K562 (cell line): Measurements from ENCODE around the gene MYB. TPM values are rescaled to one million over a fixed set of nuclear protein-coding genes. Genes with fewer than 3 reads are reported as not detected.
A peak's percentile ranks its signal among the peaks of the same experiment; 100 is the strongest.

ENCODE experiments used
- ATAC-seq: fragments of 200-7000 bp; cut with Tn5 transposase; 3 replicates; pipeline ENCODE4 v1.9.1; 2020; ENCODE audit warnings: moderate library complexity
- BruUV-seq: library from RNA; stranded (reverse); fragments of 400-500 nt; replicated peaks from 2 replicates; lab custom pipeline; 2021; lab: Mats Ljungman, UMichigan
- CTCF ChIA-PET: fragments of 300-600 bp; formaldehyde crosslinking; extraction: SDS; loops from one replicate; lab custom pipeline; 2021; ENCODE audit warnings: low intra/inter-chr PET ratio; lab: Yijun Ruan, JAX
- POLR2A ChIA-PET: fragments of 300-600, 350-650 bp; sonication (Branson Sonifier 250); formaldehyde crosslinking; extraction: SDS; loops from one replicate; lab custom pipeline; 2021; ENCODE audit warnings: antibody characterized with exemption, inconsistent platforms; lab: Yijun Ruan, JAX
- DNase-seq, 4 experiments: peaks; one replicate each; pipeline versions ENCODE4 v3.0.0 to v3.0.0-alpha.2; 2011 to 2018; ENCODE audit warnings: low spot score in 3 of 4, mixed read lengths in 3 of 4; ENCODE audit errors: extremely low read depth in 1 of 4
- FAIRE-seq: peaks from 2 replicates; lab custom pipeline; 2011; peaks lifted over from hg19 to GRCh38; lab: Jason Lieb, UNC
- H2AFZ ChIP-seq: 2 replicates; pipeline ENCODE4 v1.6.0; 2011; ENCODE audit warnings: low read depth, low read length, control low read depth, inconsistent platforms
- H3K27ac ChIP-seq: fragments of 200-600 bp; 3 replicates; pipeline ENCODE4 v1.8.0; 2011; ENCODE audit warnings: low read depth, mild to moderate bottlenecking, control low read depth, inconsistent platforms, low read length, moderate library complexity, mixed read lengths; ENCODE audit errors: extremely low read depth
- H3K27me3 ChIP-seq, 2 experiments: fragments of 300-600 bp in 1 of 2; 2 replicates in 1 of 2; 3 replicates in 1 of 2; pipeline versions ENCODE4 v1.6.0 to v1.8.0; 2011; ENCODE audit warnings: inconsistent platforms in 2 of 2, low read length in 2 of 2, mild to moderate bottlenecking in 1 of 2, mixed read lengths in 1 of 2, moderate library complexity in 1 of 2; ENCODE audit not compliant: control insufficient read depth in 2 of 2, insufficient read depth in 2 of 2
- H3K36me3 ChIP-seq: fragments of 300-600 bp; 3 replicates; pipeline ENCODE4 v1.8.0; 2011; ENCODE audit warnings: mild to moderate bottlenecking, low read length, inconsistent platforms; ENCODE audit not compliant: control insufficient read depth, insufficient read depth
- H3K4me1 ChIP-seq, 2 experiments: fragments of 200-600 bp in 1 of 2; replicated peaks in 1 of 2; 2 replicates in 1 of 2; 3 replicates in 1 of 2; pipeline versions ENCODE4 v1.5.1 to v1.8.0; 2011; ENCODE audit warnings: inconsistent platforms in 2 of 2, low read length in 2 of 2, mild to moderate bottlenecking in 1 of 2, mixed read lengths in 1 of 2, moderate library complexity in 1 of 2; ENCODE audit not compliant: control insufficient read depth in 2 of 2, insufficient read depth in 2 of 2
- H3K4me2 ChIP-seq: 2 replicates; pipeline ENCODE4 v1.6.1; 2011; ENCODE audit warnings: low read length, control low read depth, inconsistent platforms, mixed read lengths; ENCODE audit not compliant: insufficient read depth
- H3K4me3 ChIP-seq: fragments of 200-600 bp; sonication (generic), shearing (Covaris generic); 2 replicates; pipeline ENCODE4 v1.5.1; 2016; ENCODE audit warnings: control low read depth, inconsistent platforms
- H3K79me2 ChIP-seq: fragments of 200-600 bp; 3 replicates; pipeline ENCODE4 v1.8.0; 2011; ENCODE audit warnings: low read length, inconsistent platforms; ENCODE audit not compliant: control insufficient read depth, insufficient read depth
- H3K9ac ChIP-seq, 2 experiments: 2 replicates each; pipeline versions ENCODE4 v1.6.0 to v1.6.1; 2011; ENCODE audit warnings: low read depth in 2 of 2, low read length in 2 of 2, control low read depth in 1 of 2, inconsistent platforms in 1 of 2, mild to moderate bottlenecking in 1 of 2, mixed read lengths in 1 of 2; ENCODE audit not compliant: insufficient read depth in 1 of 2
- H3K9me1 ChIP-seq: one replicate; pipeline ENCODE4 v1.6.0; 2011; ENCODE audit warnings: inconsistent platforms, mild to moderate bottlenecking, low read length, moderate library complexity; ENCODE audit not compliant: control insufficient read depth, insufficient read depth
- H3K9me3 ChIP-seq: replicated peaks from 2 replicates; pipeline ENCODE4 v1.5.1; 2011; ENCODE audit warnings: low read depth, low read length, inconsistent platforms; ENCODE audit not compliant: control insufficient read depth, insufficient read depth
- H4K20me1 ChIP-seq: replicated peaks from 2 replicates; pipeline ENCODE4 v1.6.1; 2011; ENCODE audit warnings: low read length, inconsistent platforms, mixed read lengths; ENCODE audit not compliant: control insufficient read depth, insufficient read depth
- CBX1 ChIP-seq: sonication (generic); IDR thresholded peaks from 2 replicates; pipeline ENCODE4 v1.6.1; 2016; ENCODE audit warnings: antibody characterized with exemption, low read depth, mild to moderate bottlenecking
- CHD1 ChIP-seq: fragments of 200-600 bp; sonication (generic); IDR thresholded peaks from one replicate; pipeline ENCODE4 v1.6.1; 2012; ENCODE audit warnings: mild to moderate bottlenecking, moderate library complexity, low read length, inconsistent platforms
- E2F6 ChIP-seq, 2 experiments: IDR thresholded peaks; 2 replicates each; pipeline ENCODE4 v1.6.1; 2011; ENCODE audit warnings: borderline replicate concordance in 1 of 2, control low read depth in 1 of 2, low read depth in 1 of 2, low read length in 1 of 2, mild to moderate bottlenecking in 1 of 2, mixed read lengths in 1 of 2, moderate library complexity in 1 of 2; ENCODE audit not compliant: insufficient read depth in 1 of 2, insufficient read length in 1 of 2, poor library complexity in 1 of 2, severe bottlenecking in 1 of 2; ENCODE audit errors: extremely low read depth in 1 of 2
- ETV6 ChIP-seq, 3 experiments: fragments of 150-350 bp in 1 of 3; sonication (generic) in 1 of 3; formaldehyde crosslinking in 1 of 3; IDR thresholded peaks; 2 replicates each; pipeline versions ENCODE4 v1.6.1 to v1.8.0; 2014 to 2022; ENCODE audit warnings: borderline replicate concordance in 2 of 3, low read depth in 2 of 3, antibody characterized with exemption in 1 of 3, low read length in 1 of 3, mild to moderate bottlenecking in 1 of 3, missing genetic modification reagents in 1 of 3
- HEY1 ChIP-seq: fragments of 250-450 bp; sonication (Bioruptor Pico); IDR thresholded peaks from 2 replicates; pipeline ENCODE4 v1.5.0; 2020; ENCODE audit warnings: mild to moderate bottlenecking, moderate library complexity, borderline replicate concordance
- L3MBTL2 ChIP-seq: fragments of 450-650 bp; IDR thresholded peaks from 2 replicates; pipeline ENCODE4 v1.6.1; 2016; ENCODE audit warnings: mild to moderate bottlenecking, moderate library complexity
- NCOA1 ChIP-seq: fragments of 450-650 bp; IDR thresholded peaks from 2 replicates; pipeline ENCODE4 v1.6.1; 2016; ENCODE audit warnings: low read depth
- NRF1 ChIP-seq, 2 experiments: fragments of 450-650 bp; IDR thresholded peaks in 1 of 2; conservative IDR thresholded peaks in 1 of 2; 2 replicates each; pipeline ENCODE4 v1.6.1; 2014; ENCODE audit warnings: mild to moderate bottlenecking in 2 of 2
- SETDB1 ChIP-seq: IDR thresholded peaks from one replicate; pipeline ENCODE4 v1.6.1; 2012; ENCODE audit warnings: low read length, control low read depth, inconsistent platforms
- SPI1 ChIP-seq: IDR thresholded peaks from 2 replicates; pipeline ENCODE4 v1.6.1; 2011; ENCODE audit warnings: low read depth, low read length, control low read depth, borderline replicate concordance
- SRF ChIP-seq, 2 experiments: fragments of 250-450, 450-650 bp in 1 of 2; sonication (Bioruptor Pico) in 1 of 2; sonication (generic) in 1 of 2; formaldehyde crosslinking; IDR thresholded peaks; 2 replicates each; pipeline versions ENCODE4 v1.5.0 to v1.5.1; 2020 to 2022; ENCODE audit warnings: mild to moderate bottlenecking in 1 of 2, missing genetic modification reagents in 1 of 2
- WGBS: fragments of 100-300 bp; shearing (Covaris generic); methylation state at CpG from one replicate; pipeline ENCODE4 v1.1.6; 2016; ENCODE audit warnings: low coverage, mixed read lengths; ENCODE audit not compliant: insufficient coverage; ENCODE audit errors: missing lambda C conversion rate; 5-methylcytosine and 5-hydroxymethylcytosine counted together
- in situ Hi-C: fragments of 300-500 bp; cut with MboI; formaldehyde crosslinking; loops from 4 replicates; pipeline ENCODE4 v1.15.0; 2018; ENCODE audit warnings: inconsistent platforms, mixed read lengths
- intact Hi-C: fragments of 100-400 bp; cut with micrococcal nuclease; formaldehyde crosslinking; loops from 2 replicates; pipeline ENCODE4 v1.14.2; 2022
- polyA plus RNA-seq, 8 experiments: library from polyadenylated mRNA; depleted of rRNA in 4 of 8; stranded (reverse) in 5 of 8; unstranded in 3 of 8; fragments of >200 nt; fragmentation: Nextera tagmentation in 2 of 8; fragmentation: Illumina TruSeq in 1 of 8; extraction: Ambion mirVana in 2 of 8; extraction: Trizol in 1 of 8; gene quantifications; 2 replicates each; pipeline versions ENCODE4 v1.2.1 to v1.2.3, GENCODE V29; 2011 to 2014; ENCODE audit warnings: inconsistent platforms in 1 of 8, missing spikeins in 1 of 8
- total RNA-seq, 7 experiments: library from RNA; depleted of rRNA in 6 of 7; stranded (reverse); fragments of >200 nt in 6 of 7; fragmentation: Illumina TruSeq in 2 of 7; extraction: Trizol in 2 of 7; gene quantifications; 2 replicates each; pipeline versions ENCODE4 v1.2.1 to v1.2.3, GENCODE V29; 2011 to 2021; ENCODE audit warnings: low replicate concordance in 1 of 7
- TF ChIP-seq, protein P1 (sequence below): fragments of 250-450 bp; sonication (Bioruptor Pico); IDR thresholded peaks from 2 replicates; pipeline ENCODE4 v1.8.0; 2021; ENCODE audit warnings: mild to moderate bottlenecking, moderate library complexity
- TF ChIP-seq, protein P2 (sequence below): fragments of 450-650 bp; IDR thresholded peaks from 2 replicates; pipeline ENCODE4 v1.6.1; 2017; ENCODE audit warnings: antibody characterized with exemption, mild to moderate bottlenecking

MYB gene
- total and polyA plus RNA-seq, 9 of the 15 experiments (the other 6 are each of a cell fraction or from before 2014, with no cell fraction given): 35.8 to 218 (median 140) TPM

DNA sequence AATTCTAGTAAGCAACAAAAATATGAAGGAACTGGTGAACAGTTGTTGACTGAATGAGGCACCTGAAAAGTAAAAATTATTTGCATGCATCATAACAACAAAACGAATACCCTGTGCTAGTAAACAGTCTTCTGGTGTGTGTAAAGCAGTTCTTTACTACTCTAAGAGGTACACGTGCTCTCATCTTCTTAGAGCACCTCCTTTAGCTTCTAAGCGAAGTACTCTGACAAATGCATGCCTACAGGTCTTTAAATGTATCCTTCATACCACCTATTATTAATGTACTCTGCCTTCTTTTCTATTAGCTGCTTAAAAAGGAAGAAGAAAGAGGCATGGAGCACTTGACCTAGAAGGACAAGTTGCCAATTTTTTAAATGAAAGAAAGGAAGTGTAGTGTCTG is 32.2 kb upstream of the MYB start:
- peak overlapping the region; percentile 95 for H2AFZ ChIP-seq
- H3K36me3 ChIP-seq: no peaks in the 10 kb centered on the region; the same call in 2 of the 3 replicates
- no peak overlapping the region for H3K4me2 ChIP-seq
- FAIRE-seq: no peak
- no peaks in the 10 kb centered on the region for H3K27me3 ChIP-seq
- ChIA-PET POLR2A (interaction anchor here (0.7 kb wide), 1 partner anchor 14 kb away, joined by 3 read pairs; no protein-coding TSS in a partner anchor), CTCF (no interaction called here)
- in situ Hi-C loops (loop anchor here (5.0 kb wide), 1 partner anchor 38 kb away; no protein-coding TSS in a partner anchor), intact Hi-C loops (loop anchor here (1.0 kb wide), 1 partner anchor 174 kb away; no protein-coding TSS in a partner anchor)
- H3K4me1 ChIP-seq: peaks cover 6 to 53% of the 10 kb centered on the region in 2 experiments
- peak overlapping the region in 1 of 2 experiments; percentile 45; a peak in 2 of 4 replicates for H3K9ac ChIP-seq
- no peaks in the 10 kb centered on the region for H3K9me1 ChIP-seq
- peaks cover 2% of the 10 kb centered on the region; the same call in 1 of the 2 replicates for H3K9me3 ChIP-seq
- no peak overlapping the region for H3K4me3 ChIP-seq
- ATAC-seq: peak; percentile 64
- peak overlapping the region; percentile 77 for H3K27ac ChIP-seq
- peak in 1 of 4 experiments; percentile 35 for DNase-seq
- no TSS peak for BruUV-seq
- H3K79me2 ChIP-seq: peaks cover 4% of the 10 kb centered on the region; the same call in 2 of the 3 replicates
- WGBS: 9% methylated on average over 3 of the region's 3 CpGs
- no peaks in the 10 kb centered on the region for H4K20me1 ChIP-seq
- TF ChIP-seq, protein P1, sequence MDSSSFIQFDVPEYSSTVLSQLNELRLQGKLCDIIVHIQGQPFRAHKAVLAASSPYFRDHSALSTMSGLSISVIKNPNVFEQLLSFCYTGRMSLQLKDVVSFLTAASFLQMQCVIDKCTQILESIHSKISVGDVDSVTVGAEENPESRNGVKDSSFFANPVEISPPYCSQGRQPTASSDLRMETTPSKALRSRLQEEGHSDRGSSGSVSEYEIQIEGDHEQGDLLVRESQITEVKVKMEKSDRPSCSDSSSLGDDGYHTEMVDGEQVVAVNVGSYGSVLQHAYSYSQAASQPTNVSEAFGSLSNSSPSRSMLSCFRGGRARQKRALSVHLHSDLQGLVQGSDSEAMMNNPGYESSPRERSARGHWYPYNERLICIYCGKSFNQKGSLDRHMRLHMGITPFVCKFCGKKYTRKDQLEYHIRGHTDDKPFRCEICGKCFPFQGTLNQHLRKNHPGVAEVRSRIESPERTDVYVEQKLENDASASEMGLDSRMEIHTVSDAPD (CRISPR knock-in tag): no peak
- no peak for TF ChIP-seq NRF1 (conservative IDR thresholded peaks at IDR 0.05 in 1 of 2, IDR thresholded peaks at IDR 0.05 in 1 of 2)
- TF ChIP-seq SPI1: 0 out of 2 replicates have a peak, but pooled peaks have one; percentile 20
- peak in 1 of 2 experiments; percentile 15 for TF ChIP-seq E2F6 (IDR thresholded peaks at IDR 0.05; ENCODE audit: borderline replicate concordance in 1 of 2, extremely low read depth in 1 of 2, insufficient read depth in 1 of 2, insufficient read length in 1 of 2, low read depth in 1 of 2, low read length in 1 of 2, poor library complexity in 1 of 2, severe bottlenecking in 1 of 2)
- no peak for TF ChIP-seq CBX1
- TF ChIP-seq CHD1: no peak
- TF ChIP-seq, protein P2, sequence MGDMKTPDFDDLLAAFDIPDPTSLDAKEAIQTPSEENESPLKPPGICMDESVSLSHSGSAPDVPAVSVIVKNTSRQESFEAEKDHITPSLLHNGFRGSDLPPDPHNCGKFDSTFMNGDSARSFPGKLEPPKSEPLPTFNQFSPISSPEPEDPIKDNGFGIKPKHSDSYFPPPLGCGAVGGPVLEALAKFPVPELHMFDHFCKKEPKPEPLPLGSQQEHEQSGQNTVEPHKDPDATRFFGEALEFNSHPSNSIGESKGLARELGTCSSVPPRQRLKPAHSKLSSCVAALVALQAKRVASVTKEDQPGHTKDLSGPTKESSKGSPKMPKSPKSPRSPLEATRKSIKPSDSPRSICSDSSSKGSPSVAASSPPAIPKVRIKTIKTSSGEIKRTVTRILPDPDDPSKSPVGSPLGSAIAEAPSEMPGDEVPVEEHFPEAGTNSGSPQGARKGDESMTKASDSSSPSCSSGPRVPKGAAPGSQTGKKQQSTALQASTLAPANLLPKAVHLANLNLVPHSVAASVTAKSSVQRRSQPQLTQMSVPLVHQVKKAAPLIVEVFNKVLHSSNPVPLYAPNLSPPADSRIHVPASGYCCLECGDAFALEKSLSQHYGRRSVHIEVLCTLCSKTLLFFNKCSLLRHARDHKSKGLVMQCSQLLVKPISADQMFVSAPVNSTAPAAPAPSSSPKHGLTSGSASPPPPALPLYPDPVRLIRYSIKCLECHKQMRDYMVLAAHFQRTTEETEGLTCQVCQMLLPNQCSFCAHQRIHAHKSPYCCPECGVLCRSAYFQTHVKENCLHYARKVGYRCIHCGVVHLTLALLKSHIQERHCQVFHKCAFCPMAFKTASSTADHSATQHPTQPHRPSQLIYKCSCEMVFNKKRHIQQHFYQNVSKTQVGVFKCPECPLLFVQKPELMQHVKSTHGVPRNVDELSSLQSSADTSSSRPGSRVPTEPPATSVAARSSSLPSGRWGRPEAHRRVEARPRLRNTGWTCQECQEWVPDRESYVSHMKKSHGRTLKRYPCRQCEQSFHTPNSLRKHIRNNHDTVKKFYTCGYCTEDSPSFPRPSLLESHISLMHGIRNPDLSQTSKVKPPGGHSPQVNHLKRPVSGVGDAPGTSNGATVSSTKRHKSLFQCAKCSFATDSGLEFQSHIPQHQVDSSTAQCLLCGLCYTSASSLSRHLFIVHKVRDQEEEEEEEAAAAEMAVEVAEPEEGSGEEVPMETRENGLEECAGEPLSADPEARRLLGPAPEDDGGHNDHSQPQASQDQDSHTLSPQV: peak; percentile 92
- no peak for TF ChIP-seq SRF (CRISPR knock-in tag; IDR thresholded peaks at IDR 0.05)
- no peak for TF ChIP-seq HEY1 (CRISPR knock-in tag)
- TF ChIP-seq L3MBTL2: peak; percentile 91
- no peak for TF ChIP-seq NCOA1
- TF ChIP-seq ETV6 (IDR thresholded peaks at IDR 0.05; ENCODE audit: borderline replicate concordance in 1 of 2, low read depth in 2 of 2, low read length in 1 of 2): no peak
- TF ChIP-seq ETV6 (CRISPR knock-in tag; IDR thresholded peaks at IDR 0.05; ENCODE audit: borderline replicate concordance): no peak
- no peak for TF ChIP-seq SETDB1
